B cell (primary cell): ENCODE data around the gene PPP6R1. TPM values are rescaled to one million over a fixed set of nuclear protein-coding genes. Genes with fewer than 3 reads are reported as not detected.

Source experiments
- ATAC-seq: fragments of 200-7000 bp; cut with Tn5 transposase; one replicate; pipeline ENCODE4 v1.10.0; 2021; ENCODE audit warnings: low read depth, mild to moderate bottlenecking, moderate number of reproducible peaks, moderate library complexity
- CTCF ChIA-PET: fragments of 350-600 bp; sonication (Branson Sonifier 250); formaldehyde crosslinking; loops from one replicate; lab custom pipeline; 2021; ENCODE audit warnings: antibody characterized with exemption, inconsistent platforms; lab: Charles Lee
- POLR2A ChIA-PET: fragments of 350-600 bp; sonication (Branson Sonifier 250); formaldehyde crosslinking; loops from one replicate; lab custom pipeline; 2021; ENCODE audit warnings: antibody characterized with exemption; lab: Charles Lee
- DNase-seq: peaks from one replicate; pipeline ENCODE4 v3.0.0; 2013
- H2AFZ ChIP-seq: 2 replicates; pipeline ENCODE4 v1.6.1; 2012; ENCODE audit warnings: mild to moderate bottlenecking, low read depth, low read length; ENCODE audit not compliant: insufficient read depth, poor library complexity, severe bottlenecking
- H3K27ac ChIP-seq, 2 donors: 1 replicate in 1 of 2; 2 replicates in 1 of 2; pipeline ENCODE4 v1.5.1; 2012 to 2013; ENCODE audit warnings: low read length in 2 of 2, mild to moderate bottlenecking in 2 of 2, moderate library complexity in 1 of 2
- H3K27me3 ChIP-seq, 4 experiments: fragments of 200-600 bp in 1 of 4; sonication (generic) in 1 of 4; replicated peaks in 1 of 4; 1 replicate in 2 of 4; 2 replicates in 2 of 4; pipeline versions ENCODE4 v1.6.1 to v1.7.0; 2013 to 2016; ENCODE audit warnings: low read length in 3 of 4, mild to moderate bottlenecking in 2 of 4, mixed read lengths in 1 of 4, moderate library complexity in 1 of 4; ENCODE audit not compliant: insufficient read depth in 4 of 4, control insufficient read depth in 3 of 4; ENCODE audit errors: control extremely low read depth in 1 of 4
- H3K36me3 ChIP-seq, 2 experiments: replicated peaks in 1 of 2; 1 replicate in 1 of 2; 2 replicates in 1 of 2; pipeline versions ENCODE4 v1.6.1 to v1.7.1; 2013; ENCODE audit warnings: low read length in 1 of 2; ENCODE audit not compliant: insufficient read depth in 2 of 2, control insufficient read depth in 1 of 2; ENCODE audit errors: control extremely low read depth in 1 of 2, extremely low read depth in 1 of 2
- H3K4me1 ChIP-seq, 2 donors: fragments of 200-600 bp in 1 of 2; sonication (generic) in 1 of 2; 1 replicate in 1 of 2; 2 replicates in 1 of 2; pipeline versions ENCODE4 v1.5.1 to v1.6.1; 2013 to 2017; ENCODE audit warnings: low read length in 2 of 2; ENCODE audit not compliant: control insufficient read depth in 2 of 2, insufficient read depth in 2 of 2
- H3K4me2 ChIP-seq: replicated peaks from 2 replicates; pipeline ENCODE3; 2012; ENCODE audit warnings: mild to moderate bottlenecking, low read depth, low read length; ENCODE audit not compliant: poor library complexity, severe bottlenecking
- H3K4me3 ChIP-seq, 5 experiments: fragments of 200-600 bp in 1 of 5; sonication (generic) in 1 of 5; 1 replicate in 3 of 5; 2 replicates in 2 of 5; pipeline versions ENCODE4 v1.5.1 to v1.7.0; 2011 to 2016; ENCODE audit warnings: low read length in 4 of 5, mild to moderate bottlenecking in 4 of 5, low read depth in 2 of 5, control low read depth in 1 of 5, moderate library complexity in 1 of 5; ENCODE audit not compliant: insufficient read depth in 1 of 5; ENCODE audit errors: control extremely low read depth in 1 of 5, extremely low read depth in 1 of 5
- H3K79me2 ChIP-seq: fragments of 200-600 bp; sonication (generic); one replicate; pipeline ENCODE4 v1.6.0; 2016; ENCODE audit warnings: low read length; ENCODE audit not compliant: control insufficient read depth, insufficient read depth
- H3K9ac ChIP-seq: fragments of 200-600 bp; sonication (generic); 2 replicates; pipeline ENCODE4 v1.6.1; 2017; ENCODE audit warnings: mild to moderate bottlenecking, low read length, moderate library complexity
- H3K9me3 ChIP-seq, 3 donors: one replicate each; pipeline versions ENCODE4 v1.6.1 to v1.7.1; 2013; ENCODE audit warnings: low read length in 2 of 3; ENCODE audit not compliant: control insufficient read depth in 2 of 3, insufficient read depth in 1 of 3; ENCODE audit errors: control extremely low read depth in 1 of 3
- H4K20me1 ChIP-seq: 2 replicates; pipeline ENCODE4 v1.6.0; 2012; ENCODE audit warnings: mild to moderate bottlenecking, low read length; ENCODE audit not compliant: insufficient read depth, control insufficient read depth, poor library complexity, severe bottlenecking
- H3K27ac Mint-ChIP-seq: one replicate; pipeline ENCODE4 v1.8.0; 2021; ENCODE audit warnings: mixed read lengths
- H3K27me3 Mint-ChIP-seq: one replicate; pipeline ENCODE4 v1.8.0; 2021; ENCODE audit warnings: mixed read lengths
- H3K4me1 Mint-ChIP-seq: one replicate; pipeline ENCODE4 v1.8.0; 2021; ENCODE audit warnings: mixed read lengths
- H3K4me3 Mint-ChIP-seq: one replicate; pipeline ENCODE4 v1.8.0; 2021; ENCODE audit warnings: mixed read lengths
- H3K9me3 Mint-ChIP-seq: one replicate; pipeline ENCODE4 v1.8.0; 2022; ENCODE audit warnings: mixed read lengths; ENCODE audit not compliant: insufficient read depth
- CTCF ChIP-seq: fragments of 200-600 bp; IDR thresholded peaks from one replicate; pipeline ENCODE4 v1.8.0; 2022; ENCODE audit warnings: antibody characterized with exemption, mild to moderate bottlenecking
- EZH2 ChIP-seq: IDR thresholded peaks from 2 replicates; pipeline ENCODE4 v1.6.1; 2012; ENCODE audit warnings: borderline replicate concordance, low read depth, mild to moderate bottlenecking, moderate library complexity, low read length; ENCODE audit not compliant: insufficient read depth, poor library complexity, severe bottlenecking
- WGBS: methylation state at CpG from one replicate; pipeline ENCODE4 v1.1.5; 2013; ENCODE audit warnings: missing lambda C conversion rate; ENCODE audit not compliant: insufficient coverage; 5-methylcytosine and 5-hydroxymethylcytosine counted together
- intact Hi-C: fragments of 100-400 bp; cut with micrococcal nuclease; formaldehyde crosslinking; loops from one replicate; pipeline ENCODE4 v1.10.0; 2022
- polyA plus RNA-seq: library from polyadenylated mRNA; depleted of rRNA; stranded (reverse); fragments of >200 nt; gene quantifications from 2 replicates; pipeline ENCODE4 v1.2.3, GENCODE V29; 2012
- total RNA-seq, 2 donors: library from RNA; stranded (reverse); fragments of 120-200 nt in 1 of 2; gene quantifications; 1 replicate in 1 of 2; 2 replicates in 1 of 2; pipeline versions ENCODE4 v1.2.3 to v1.2.4, GENCODE V29; 2013 to 2022

PPP6R1 gene
- total and polyA plus RNA-seq, 2 donors (not counting 1 experiment from before 2014, with no cell fraction given), result 122 to 193 TPM

GRCh38 chr19:55259540-55260210, 858 bp upstream of the PPP6R1 start:
- ChIA-PET POLR2A (interaction anchor here (0.6 to 2.3 kb wide), 13 partner anchors 9 to 340 kb away, joined by 3 to 23 read pairs (median 5); partner anchors contain the start of genes FIZ1, HSPBP1, SYT5 and TMEM238), CTCF (interaction anchor here (0.7 to 1.8 kb wide), 13 partner anchors 13 to 347 kb away, joined by 3 to 14 read pairs (median 4); partner anchors contain the start of genes HSPBP1, ISOC2, KMT5C and TMEM238)
- WGBS, result 63% methylated on average over 25 of the region's 29 CpGs
- Histone ChIP-seq H3K4me3 (peak overlapping the region; percentile 70 to 90 (median 80)), H3K79me2 (peaks cover 67% of the 10 kb centered on the region), H3K27me3 (no peaks in the 10 kb centered on the region), H3K36me3 (peaks cover 0 to 2% of the 10 kb centered on the region in 2 experiments), H3K4me1 (peaks cover 39 to 43% of the 10 kb centered on the region in 2 donors), H3K27ac (peak overlapping the region; percentile 67 to 96), H4K20me1 (peaks cover 34% of the 10 kb centered on the region), H3K9ac (peak overlapping the region; percentile 88), H3K9me3 (no peaks in the 10 kb centered on the region), H3K4me2 (peak overlapping the region; percentile 97), H2AFZ (peak overlapping the region; percentile 69)
- intact Hi-C loops, result loop anchor here (1.0 to 10.0 kb wide), 12 partner anchors 17 to 395 kb away; partner anchors contain the start of genes HSPBP1, ISOC2, KMT5C and RPL28
- Mint-ChIP-seq H3K4me3 (peak overlapping the region; percentile 94), H3K9me3 (no peaks in the 10 kb centered on the region), H3K4me1 (peaks cover 45% of the 10 kb centered on the region), H3K27me3 (no peaks in the 10 kb centered on the region), H3K27ac (peak overlapping the region; percentile 99)
- no peak for TF ChIP-seq EZH2
- no peak for TF ChIP-seq CTCF
- DNase-seq (no peak), ATAC-seq (no peak)

- TF ChIP-seq CTCF (no peak), EZH2 (no peak)
- Histone ChIP-seq H3K4me2 (peak overlapping the region; percentile 97), H2AFZ (peak overlapping the region; percentile 69), H3K27ac (peak overlapping the region; percentile 67 to 96), H3K4me3 (peak overlapping the region; percentile 39 to 90 (median 80)), H3K9ac (peak overlapping the region; percentile 88), H3K9me3 (no peaks in the 10 kb centered on the region), H3K4me1 (peaks cover 46 to 55% of the 10 kb centered on the region in 2 donors), H3K79me2 (peaks cover 70% of the 10 kb centered on the region), H3K27me3 (no peaks in the 10 kb centered on the region), H3K36me3 (peaks cover 0 to 2% of the 10 kb centered on the region in 2 experiments), H4K20me1 (peaks cover 41% of the 10 kb centered on the region)
- CTCF ChIA-PET, result interaction anchor here (0.9 to 1.8 kb wide), 5 partner anchors 34 to 245 kb away, joined by 3 to 14 read pairs (median 4); partner anchors contain the start of gene KMT5C
- DNase-seq (no peak), ATAC-seq (peak; percentile 2)
- under 1% methylated on average over 53 of the region's 53 CpGs for WGBS
- Mint-ChIP-seq H3K4me1 (peaks cover 57% of the 10 kb centered on the region), H3K27ac (peak overlapping the region; percentile 99), H3K4me3 (peak overlapping the region; percentile 94), H3K9me3 (no peaks in the 10 kb centered on the region), H3K27me3 (no peaks in the 10 kb centered on the region)
- intact Hi-C loops, result loop anchor here (10.0 kb wide), 2 partner anchors 346 to 376 kb away; partner anchors contain the start of genes ZNF524 and ZNF865
- POLR2A ChIA-PET, result interaction anchor here (1.1 to 2.3 kb wide), 6 partner anchors 22 to 384 kb away, joined by 3 to 23 read pairs (median 8); partner anchors contain the start of genes HSPBP1, TMEM238, UBE2S and ZNF628
Observed at GRCh38 chr19:55258476-55258827, 365 bp downstream of the PPP6R1 start.
